ENCODE data around the gene INPP4A.

- TF ChIP-seq CTCF (IDR thresholded peaks at IDR 0.05), result no peak
- TF ChIP-seq POLR2A (IDR thresholded peaks at IDR 0.05), result no peak
Observed at GRCh38 chr2:98561018-98561417, 116.4 kb downstream of the INPP4A start.
